Eye (tissue), 1 donor: ENCODE results near the gene VCAN.

Experiments
- DNase-seq: peaks from one replicate; pipeline ENCODE4 v3.0.0-alpha.2; 2015

VCAN gene

GRCh38 chr5:83570916-83571315 lies 99.4 kb downstream of the VCAN start:
- DNase-seq = no peak

- no peak for DNase-seq
Observed at GRCh38 chr5:83572271-83572670, 100.7 kb downstream of the VCAN start.

DNA sequence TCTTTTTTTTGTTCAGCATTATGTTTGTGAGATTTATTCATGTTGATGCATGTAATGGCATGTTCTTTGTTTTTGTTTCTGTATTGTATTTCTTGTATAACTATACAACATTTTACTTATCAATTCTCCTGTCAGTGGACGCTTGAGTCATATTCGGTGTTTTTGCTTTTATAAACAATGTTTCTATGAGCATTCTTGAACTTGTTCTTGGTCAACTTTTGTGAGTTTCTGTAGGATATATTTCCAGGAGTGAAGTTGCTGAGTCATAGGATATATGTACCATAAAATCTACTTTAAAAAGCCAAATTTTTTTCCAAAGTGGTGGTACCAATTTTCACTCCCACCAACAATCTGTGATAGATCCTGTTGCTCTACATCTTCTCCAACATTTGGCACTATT lies 104.8 kb downstream of the VCAN start:
- DNase-seq = no peak

DNA sequence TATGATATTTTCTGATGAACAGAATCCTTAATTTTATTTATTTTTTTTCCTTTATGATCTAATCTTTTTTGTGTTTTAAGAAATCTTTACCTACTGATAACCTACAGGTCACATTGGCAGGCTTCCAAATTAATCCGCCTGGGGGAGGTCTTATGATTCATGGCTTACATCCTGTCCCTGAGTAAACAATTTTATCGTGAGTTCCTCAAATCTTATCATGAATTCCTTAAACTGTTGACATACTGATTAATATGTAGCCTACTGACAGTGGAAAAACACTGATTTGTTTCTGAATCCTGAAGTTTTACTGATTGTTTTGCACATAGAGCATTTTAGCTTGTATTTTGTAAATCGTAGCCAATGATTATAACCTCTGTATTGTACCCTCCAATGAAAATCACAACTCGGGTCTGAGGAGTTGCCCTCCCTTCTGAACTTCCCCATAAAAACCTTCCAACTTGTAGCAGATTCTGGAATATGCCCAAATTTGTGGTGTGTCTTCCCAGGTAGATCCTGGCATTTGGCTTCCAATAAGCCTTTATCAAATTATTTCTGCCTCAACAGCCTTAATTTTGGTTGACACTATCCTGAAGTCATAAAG lies 105.6 kb downstream of the VCAN start:
- DNase-seq = no peak

- DNase-seq = no peak
Observed at GRCh38 chr5:83583859-83584258, 112.3 kb downstream of the VCAN start.

GRCh38 chr5:83586874-83587776 lies 115.6 kb downstream of the VCAN start:
- peak; percentile 44 for DNase-seq

DNA sequence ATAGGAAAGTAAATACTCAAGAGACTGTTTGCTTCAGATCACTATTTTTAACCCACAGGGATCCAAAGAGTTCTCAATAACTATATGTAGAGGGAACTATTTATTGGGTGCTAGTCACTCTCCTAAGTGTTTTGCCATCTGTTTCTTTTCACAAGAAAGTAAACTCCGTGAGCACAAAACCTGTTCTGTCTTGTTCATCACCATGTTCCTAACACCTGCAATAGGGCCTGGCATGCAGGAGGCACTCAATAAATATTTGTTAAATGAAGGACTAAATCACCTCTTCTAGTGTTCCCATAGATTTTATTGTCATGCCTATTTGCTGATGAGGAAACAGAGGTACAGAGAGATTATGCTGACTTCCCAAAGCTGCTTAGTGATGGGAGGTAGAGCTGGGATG lies 118.2 kb downstream of the VCAN start:
- DNase-seq = no peak

DNA sequence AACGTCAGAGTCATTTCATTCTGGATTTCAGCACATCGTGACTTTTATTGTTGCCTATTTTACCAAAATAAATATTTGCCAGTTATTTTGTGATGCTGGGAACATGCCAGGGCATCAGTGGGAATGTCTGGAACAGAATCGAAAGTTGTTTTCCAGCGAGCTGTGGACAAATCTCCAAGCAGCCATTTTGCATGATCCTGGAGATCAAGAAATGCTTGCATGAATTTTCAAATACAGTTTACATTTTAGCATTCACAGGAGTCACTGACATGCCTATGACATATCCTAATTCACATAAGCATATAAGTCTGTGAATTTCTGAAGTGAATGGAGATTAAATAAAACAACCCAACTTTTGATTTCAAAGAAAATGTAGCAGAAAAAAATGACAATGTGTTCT lies 119.4 kb downstream of the VCAN start:
- no peak for DNase-seq

DNA sequence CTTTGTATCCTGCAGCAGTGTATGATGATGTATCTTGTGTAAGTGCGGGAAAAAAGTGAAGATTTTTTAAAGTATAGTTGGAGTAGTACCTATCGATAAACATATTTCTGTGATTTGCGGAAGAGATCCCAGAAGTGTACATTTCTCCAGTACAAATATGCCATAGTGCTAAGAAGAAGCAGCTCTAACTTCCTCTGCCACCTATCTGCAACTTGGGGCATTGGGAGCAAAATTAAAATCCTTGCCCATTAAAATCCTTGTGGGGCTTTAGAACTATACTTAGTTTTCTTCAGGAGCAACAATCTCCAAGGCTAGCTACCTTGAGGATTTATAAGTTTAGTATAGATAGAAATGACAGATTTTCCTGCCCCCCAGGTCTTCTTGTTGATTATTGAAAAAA lies 123.7 kb downstream of the VCAN start:
- DNase-seq = no peak

- peak; percentile 75 for DNase-seq
Observed at GRCh38 chr5:83608122-83608521, 136.6 kb downstream of the VCAN start.

- no peak for DNase-seq
Observed at GRCh38 chr5:83614841-83615240, 143.3 kb downstream of the VCAN start.

DNA sequence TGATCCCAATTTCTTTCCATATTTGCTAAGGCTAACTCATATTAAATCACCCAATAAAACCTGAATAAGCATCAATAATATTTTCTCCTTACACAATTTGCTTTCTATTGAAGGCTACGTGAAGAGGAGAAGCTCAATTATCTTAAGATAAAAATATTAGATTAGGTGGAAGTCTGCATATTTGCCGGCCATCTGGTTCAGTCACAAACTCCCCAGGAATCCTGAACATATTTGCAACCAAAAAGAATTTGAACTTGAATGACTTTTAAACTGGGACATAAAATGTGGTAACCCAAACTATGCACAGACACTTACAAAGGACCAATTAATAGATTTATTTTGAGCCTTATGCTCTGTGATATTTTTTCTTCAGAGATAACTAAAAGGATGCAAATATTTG lies 156.8 kb downstream of the VCAN start:
- no peak for DNase-seq
